ENCODE data around the gene ITGA6. TPM values are rescaled to one million over a fixed set of nuclear protein-coding genes. Genes with fewer than 3 reads are reported as not detected.

Gene ITGA6
- total RNA-seq, 1 donor from 2014 or later: 26.5 TPM

DNA sequence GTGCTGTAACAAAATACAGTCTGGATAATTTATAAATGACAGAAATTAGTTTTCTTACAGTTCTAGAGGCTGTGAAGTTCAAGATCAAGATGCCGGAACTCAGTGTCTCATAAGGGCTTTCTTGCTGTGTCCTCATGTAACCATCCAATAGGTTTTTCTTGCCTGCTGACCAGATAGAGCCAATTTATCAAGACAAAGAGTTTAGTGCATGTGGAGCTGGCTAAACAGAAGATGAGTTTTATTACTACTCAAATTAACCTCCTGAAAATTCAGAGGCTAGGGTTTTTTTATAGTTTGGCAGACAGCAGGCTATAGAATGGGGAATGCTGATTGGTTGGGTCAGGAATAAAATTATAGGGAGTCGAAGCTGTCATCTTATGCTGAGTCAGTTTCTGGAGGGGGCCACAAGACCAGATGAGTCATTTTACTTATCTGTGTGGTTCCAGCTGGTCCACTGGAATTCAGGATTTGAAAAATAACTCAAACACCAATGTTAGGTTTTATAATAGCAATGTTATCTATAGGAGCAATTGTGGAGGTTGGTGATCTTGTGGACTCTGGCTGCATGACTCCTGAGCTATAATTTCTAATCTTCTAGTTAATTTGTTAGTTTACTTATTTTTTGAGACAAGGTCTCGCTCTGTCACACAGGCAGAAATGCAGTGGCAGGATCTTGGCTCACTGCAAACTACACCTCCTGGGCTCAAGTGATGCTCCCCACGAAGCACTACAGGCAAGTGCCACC, 125.3 kb downstream of the ITGA6 start:
- no peak for FAIRE-seq
- no peak for DNase-seq (ENCODE audit: low spot score in 2 of 2)

- FAIRE-seq: no peak
- no peak for DNase-seq (ENCODE audit: low spot score in 2 of 2)
Measured at GRCh38 chr2:172554352-172555271, 127.2 kb downstream of the ITGA6 start.

DNA sequence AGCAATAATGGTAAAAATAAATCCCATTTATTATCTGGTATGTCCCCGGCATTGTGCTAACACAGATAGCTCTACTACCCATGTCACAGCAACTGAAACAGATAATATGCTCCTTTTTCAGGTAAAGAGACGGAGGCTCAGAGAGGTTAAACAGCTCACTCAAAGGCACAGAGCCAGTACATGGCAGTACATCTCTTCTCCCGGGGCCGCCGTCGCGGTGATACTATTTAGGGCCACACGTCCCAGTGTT, 127.8 kb downstream of the ITGA6 start:
- FAIRE-seq (no peak), DNase-seq (ENCODE audit: low spot score in 2 of 2) (no peak)

Other genes with a start within 250 kb of the ITGA6 start
- gene PDK1, start 128.5 kb downstream of the ITGA6 start, total RNA-seq: 10.6 TPM